ENCODE measurements around the gene TSC2. TPM values are rescaled to one million over a fixed set of nuclear protein-coding genes. Genes with fewer than 3 reads are reported as not detected.

The TSC2 gene
- total RNA-seq, 1 experiment from 2014 or later = 166 TPM

- Histone ChIP-seq H3F3A (ENCODE audit: insufficient read depth, low read depth) (peaks cover 9% of the 10 kb centered on the region; the same call in 1 of the 2 replicates), H3K9me3 (ENCODE audit: insufficient read depth, low read depth) (no peaks in the 10 kb centered on the region), H3K27ac (no peak overlapping the region), H4K20me1 (ENCODE audit: insufficient read depth) (peaks cover 4% of the 10 kb centered on the region; the same call in 1 of the 2 replicates), H3K27me3 (ENCODE audit: insufficient read depth, low read depth) (no peaks in the 10 kb centered on the region), H3K4me2 (peak overlapping the region; percentile 85), H3K4me3 (peak overlapping the region; percentile 58), H3K36me3 (ENCODE audit: low read depth) (no peaks in the 10 kb centered on the region), H3K9me2 (ENCODE audit: insufficient read depth) (no peaks in the 10 kb centered on the region), H3K79me2 (ENCODE audit: low read depth) (0 out of 2 replicates have a peak, but pooled peaks cover 4% of the 10 kb centered on the region), H2AFZ (0 out of 2 replicates have a peak overlapping the region, but pooled peaks have one; percentile 22), H3K4me1 (replicated peaks; ENCODE audit: insufficient read depth) (peaks cover 16% of the 10 kb centered on the region)
- no peak for TF ChIP-seq EZH2 (IDR thresholded peaks at IDR 0.05; ENCODE audit: low read depth)
- intact Hi-C loops (cut with micrococcal nuclease; ENCODE audit: unreplicated experiment) = no loop called here
- BruUV-seq (replicated peaks) = TSS peak; percentile 28
- CTCF ChIA-PET = interaction anchor here (0.6 to 0.7 kb wide), 2 partner anchors 14 to 21 kb away, joined by 5 to 12 read pairs; partner anchors contain the start of gene TSC2
- DNase-seq = peak in 1 of 2 experiments; percentile 40
- POLR2A ChIA-PET (ENCODE audit: unreplicated experiment) = interaction anchor here (0.6 kb wide), 2 partner anchors 63 to 684 kb away, joined by 5 to 7 read pairs; partner anchors contain the start of gene RPS2
Measured at GRCh38 chr16:2027024-2028010, 20.5 kb upstream of the TSC2 start.

GRCh38 chr16:2028146-2028545, 19.6 kb upstream of the TSC2 start:
- CTCF ChIA-PET = no interaction called here
- peaks cover 13% of the 10 kb centered on the region for H3K4me1 ChIP-seq (replicated peaks; ENCODE audit: insufficient read depth)
- no peak for DNase-seq
- H4K20me1 ChIP-seq (ENCODE audit: insufficient read depth) = peaks cover 4% of the 10 kb centered on the region; the same call in 1 of the 2 replicates
- H3K36me3 ChIP-seq (ENCODE audit: low read depth) = no peaks in the 10 kb centered on the region
- no peak overlapping the region for H2AFZ ChIP-seq
- no peaks in the 10 kb centered on the region for H3K27me3 ChIP-seq (ENCODE audit: insufficient read depth, low read depth)
- H3K4me2 ChIP-seq = peak overlapping the region; percentile 85
- TF ChIP-seq CTCF (conservative IDR thresholded peaks at IDR 0.05) (no peak), EZH2 (IDR thresholded peaks at IDR 0.05; ENCODE audit: low read depth) (no peak)
- no TSS peak for BruUV-seq (replicated peaks)
- no peak overlapping the region for H3K4me3 ChIP-seq
- POLR2A ChIA-PET (ENCODE audit: unreplicated experiment) = no interaction called here
- H3K79me2 ChIP-seq (ENCODE audit: low read depth) = 0 out of 2 replicates have a peak, but pooled peaks cover 4% of the 10 kb centered on the region
- intact Hi-C loops (cut with micrococcal nuclease; ENCODE audit: unreplicated experiment) = no loop called here
- H3F3A ChIP-seq (ENCODE audit: insufficient read depth, low read depth) = peaks cover 9% of the 10 kb centered on the region; the same call in 1 of the 2 replicates
- H3K27ac ChIP-seq = no peak overlapping the region
- H3K9me2 ChIP-seq (ENCODE audit: insufficient read depth) = no peaks in the 10 kb centered on the region
- H3K9me3 ChIP-seq (ENCODE audit: insufficient read depth, low read depth) = no peaks in the 10 kb centered on the region

- Histone ChIP-seq H3F3A (ENCODE audit: insufficient read depth, low read depth) (peaks cover 9% of the 10 kb centered on the region; the same call in 1 of the 2 replicates), H3K9me2 (ENCODE audit: insufficient read depth) (no peaks in the 10 kb centered on the region), H4K20me1 (ENCODE audit: insufficient read depth) (peaks cover 4% of the 10 kb centered on the region; the same call in 1 of the 2 replicates), H3K4me1 (replicated peaks; ENCODE audit: insufficient read depth) (peaks cover 16% of the 10 kb centered on the region), H2AFZ (no peak overlapping the region), H3K9me3 (ENCODE audit: insufficient read depth, low read depth) (no peaks in the 10 kb centered on the region), H3K4me3 (no peak overlapping the region), H3K4me2 (no peak overlapping the region), H3K27me3 (ENCODE audit: insufficient read depth, low read depth) (no peaks in the 10 kb centered on the region), H3K36me3 (ENCODE audit: low read depth) (no peaks in the 10 kb centered on the region), H3K27ac (no peak overlapping the region), H3K79me2 (ENCODE audit: low read depth) (0 out of 2 replicates have a peak, but pooled peaks cover 4% of the 10 kb centered on the region)
- BruUV-seq (replicated peaks) = no TSS peak
- no peak for DNase-seq
- intact Hi-C loops (cut with micrococcal nuclease; ENCODE audit: unreplicated experiment) = no loop called here
- ChIA-PET CTCF (no interaction called here), POLR2A (ENCODE audit: unreplicated experiment) (no interaction called here)
- no peak for TF ChIP-seq CTCF (conservative IDR thresholded peaks at IDR 0.05)
- TF ChIP-seq EZH2 (IDR thresholded peaks at IDR 0.05; ENCODE audit: low read depth) = no peak
Measured at GRCh38 chr16:2028620-2029220, 19.1 kb upstream of the TSC2 start.
